GM15510 (cell line): Measurements from ENCODE around the gene IL1RAPL1.

Experiments
- POLR2A ChIP-seq: IDR thresholded peaks from 3 replicates; pipeline ENCODE4 v1.6.1; 2011; ENCODE audit warnings: borderline replicate concordance; ENCODE audit not compliant: insufficient read length; ENCODE audit errors: extremely low read depth

The IL1RAPL1 gene

GRCh38 chrX:29397506-29397905 lies 810.3 kb downstream of the IL1RAPL1 start:
- TF ChIP-seq POLR2A, result no peak

- TF ChIP-seq POLR2A, result no peak
These were observed 820.1 kb downstream of the IL1RAPL1 start for GRCh38 chrX:29407357-29407756.

GRCh38 chrX:29419774-29420553 lies 832.7 kb downstream of the IL1RAPL1 start:
- TF ChIP-seq POLR2A, result no peak

- no peak for TF ChIP-seq POLR2A
These were observed 834.8 kb downstream of the IL1RAPL1 start for GRCh38 chrX:29422034-29422433.

GRCh38 chrX:29431895-29432294 lies 844.6 kb downstream of the IL1RAPL1 start:
- no peak for TF ChIP-seq POLR2A

- no peak for TF ChIP-seq POLR2A
These were observed 845.3 kb downstream of the IL1RAPL1 start for GRCh38 chrX:29432534-29432933.

GRCh38 chrX:29434939-29435338 lies 847.7 kb downstream of the IL1RAPL1 start:
- TF ChIP-seq POLR2A, result no peak

GRCh38 chrX:29435396-29435795 lies 848.1 kb downstream of the IL1RAPL1 start:
- no peak for TF ChIP-seq POLR2A

- TF ChIP-seq POLR2A, result no peak
These were observed 860.6 kb downstream of the IL1RAPL1 start for GRCh38 chrX:29447867-29448266.

GRCh38 chrX:29453333-29453732 lies 866.1 kb downstream of the IL1RAPL1 start:
- TF ChIP-seq POLR2A, result no peak

- no peak for TF ChIP-seq POLR2A
These were observed 868.5 kb downstream of the IL1RAPL1 start for GRCh38 chrX:29455702-29456101.

- no peak for TF ChIP-seq POLR2A
These were observed 873.8 kb downstream of the IL1RAPL1 start for GRCh38 chrX:29461039-29461438.

- TF ChIP-seq POLR2A, result no peak
These were observed 879.2 kb downstream of the IL1RAPL1 start for GRCh38 chrX:29466456-29466855.

- no peak for TF ChIP-seq POLR2A
These were observed 881.8 kb downstream of the IL1RAPL1 start for GRCh38 chrX:29468911-29469494.

GRCh38 chrX:29470030-29470429 lies 882.8 kb downstream of the IL1RAPL1 start:
- TF ChIP-seq POLR2A, result no peak

- TF ChIP-seq POLR2A, result no peak
These were observed 884.6 kb downstream of the IL1RAPL1 start for GRCh38 chrX:29471829-29472228.

- TF ChIP-seq POLR2A, result no peak
These were observed 890.6 kb downstream of the IL1RAPL1 start for GRCh38 chrX:29477878-29478277.

GRCh38 chrX:29478336-29479069 lies 891.3 kb downstream of the IL1RAPL1 start:
- no peak for TF ChIP-seq POLR2A
